Heart left ventricle (tissue), 16 donors: ENCODE results near the gene GRK5. TPM values are rescaled to one million over a fixed set of nuclear protein-coding genes. Genes with fewer than 3 reads are reported as not detected.

Experiments used
- ATAC-seq, 4 donors: fragments of 200-7000 bp; cut with Tn5 transposase; one replicate each; pipeline ENCODE4 v1.9.1; 2020 to 2022; ENCODE audit warnings: moderate library complexity in 4 of 4, mild to moderate bottlenecking in 3 of 4, moderate number of reproducible peaks in 1 of 4
- DNase-seq, 5 donors: peaks; one replicate each; pipeline ENCODE4 v3.0.0-alpha.2; 2020
- H3K27ac ChIP-seq, 12 donors: fragments of 200-600 bp; sonication (generic) in 4 of 12; one replicate each; pipeline versions ENCODE4 v1.5.0 to v1.8.0; 2016 to 2022; ENCODE audit warnings: mild to moderate bottlenecking in 2 of 12
- H3K27me3 ChIP-seq, 9 donors: fragments of 200-600 bp; sonication (generic) in 2 of 9; one replicate each; pipeline versions ENCODE4 v1.5.1 to v1.8.0; 2016 to 2022; ENCODE audit warnings: mild to moderate bottlenecking in 3 of 9
- H3K36me3 ChIP-seq, 9 donors: fragments of 200-600 bp; sonication (generic) in 2 of 9; one replicate each; pipeline versions ENCODE4 v1.5.0 to v1.8.0; 2018 to 2022; ENCODE audit warnings: mild to moderate bottlenecking in 2 of 9
- H3K4me1 ChIP-seq, 12 donors: fragments of 200-600 bp; sonication (generic) in 4 of 12; one replicate each; pipeline versions ENCODE4 v1.5.0 to v1.8.0; 2016 to 2022; ENCODE audit warnings: mild to moderate bottlenecking in 3 of 12
- H3K4me3 ChIP-seq, 12 donors: fragments of 200-600 bp; sonication (generic) in 4 of 12; one replicate each; pipeline versions ENCODE4 v1.5.0 to v1.8.0; 2017 to 2022; ENCODE audit warnings: mild to moderate bottlenecking in 9 of 12, moderate library complexity in 4 of 12
- H3K9me3 ChIP-seq, 12 donors: fragments of 200-600 bp; sonication (generic) in 4 of 12; one replicate each; pipeline versions ENCODE4 v1.5.0 to v1.8.0; 2016 to 2022; ENCODE audit warnings: mild to moderate bottlenecking in 1 of 12
- POLR2A ChIP-seq, 2 donors: fragments of 450-650 bp; IDR thresholded peaks; one replicate each; pipeline ENCODE4 v1.6.1; 2017; ENCODE audit warnings: antibody characterized with exemption in 2 of 2, mild to moderate bottlenecking in 2 of 2, moderate library complexity in 2 of 2
- WGBS, 4 donors: extraction: QIAGEN DNeasy Blood & Tissue Kit in 2 of 4; methylation state at CpG; one replicate each; pipeline versions ENCODE4 v1.1.5 to v1.1.7; 2013 to 2018; 5-methylcytosine and 5-hydroxymethylcytosine counted together
- intact Hi-C, 10 donors: fragments of 100-400 bp; cut with DNase I; formaldehyde crosslinking; loops; one replicate each; pipeline versions ENCODE4 v1.11.1 to v1.14.2; 2022
- polyA plus RNA-seq, 2 donors: library from polyadenylated mRNA; stranded (reverse); fragments of 200-250 nt; gene quantifications; one replicate each; pipeline ENCODE4 v1.2.3, GENCODE V29; 2013
- total RNA-seq, 9 donors: library from RNA; depleted of rRNA in 2 of 9; stranded (reverse); fragments of >200 nt in 2 of 9; fragmentation: NEBNext Ultra II Directional in 3 of 9; extraction: Animal tissue kit (Norgen Biotek cat#: 25700) in 3 of 9; gene quantifications; one replicate each; pipeline versions ENCODE4 v1.1.0 to v1.2.4, GENCODE V29; 2016 to 2023
- TF ChIP-seq, protein P1 (sequence below), 12 donors: fragments of 200-600 bp; sonication (generic) in 4 of 12; IDR thresholded peaks; one replicate each; pipeline versions ENCODE4 v1.5.0 to v1.8.0; 2018 to 2022; ENCODE audit warnings: antibody characterized with exemption in 12 of 12, mild to moderate bottlenecking in 5 of 12
- donor health status: ischemic (EF 13 %, LVEDD 7.1; RV severe dilation, severe dysfunction).
- donor health status: healthy with polysubstance abuse.
- donor health status: DM: no; HTN: yes; CAD: no.
- donor health status: DM: no; HTN: no; CAD: no.
- donor health status: ischemic (EF 25% LVEDD 6.9; RV normal size, moderate dysfunction).
- donor health status: ischemic (EF 25% LVEDD 5.7; RV mildly dilated, moderate dysfunction).
- donor health status: healthy.
- donor health status: DM: yes; HTN: yes; CAD: no.
- donor health status: ischemic (EF 35%, LVEDD 5.7; RV mildly dilated, moderate dysfunction).
- donor health status: nonischemic (EF 11% LVEDD 7.7; RV severe dilation, severe dysfunction).
- donor health status: DM: yes; HTN: yes; CAD: no.
- donor health status: PGD.
- donor health status: ischemic (EF 29% LVEDD 5.4; RV normal size, mild dysfunction).
- donor health status: nonischemic (EF 23%, LVEDD 6.1; RV moderate dilation, normal function).

The GRK5 gene
- total and polyA plus RNA-seq, 11 donors = 13.1 to 58.0 (median 30.2) TPM

GRCh38 chr10:119361037-119361436 is 153.7 kb downstream of the GRK5 start:
- intact Hi-C loops = loop anchor here in 1 of 10 donors (5.0 kb wide), 1 partner anchor 51 kb away; no protein-coding TSS in a partner anchor
- TF ChIP-seq, protein P1, sequence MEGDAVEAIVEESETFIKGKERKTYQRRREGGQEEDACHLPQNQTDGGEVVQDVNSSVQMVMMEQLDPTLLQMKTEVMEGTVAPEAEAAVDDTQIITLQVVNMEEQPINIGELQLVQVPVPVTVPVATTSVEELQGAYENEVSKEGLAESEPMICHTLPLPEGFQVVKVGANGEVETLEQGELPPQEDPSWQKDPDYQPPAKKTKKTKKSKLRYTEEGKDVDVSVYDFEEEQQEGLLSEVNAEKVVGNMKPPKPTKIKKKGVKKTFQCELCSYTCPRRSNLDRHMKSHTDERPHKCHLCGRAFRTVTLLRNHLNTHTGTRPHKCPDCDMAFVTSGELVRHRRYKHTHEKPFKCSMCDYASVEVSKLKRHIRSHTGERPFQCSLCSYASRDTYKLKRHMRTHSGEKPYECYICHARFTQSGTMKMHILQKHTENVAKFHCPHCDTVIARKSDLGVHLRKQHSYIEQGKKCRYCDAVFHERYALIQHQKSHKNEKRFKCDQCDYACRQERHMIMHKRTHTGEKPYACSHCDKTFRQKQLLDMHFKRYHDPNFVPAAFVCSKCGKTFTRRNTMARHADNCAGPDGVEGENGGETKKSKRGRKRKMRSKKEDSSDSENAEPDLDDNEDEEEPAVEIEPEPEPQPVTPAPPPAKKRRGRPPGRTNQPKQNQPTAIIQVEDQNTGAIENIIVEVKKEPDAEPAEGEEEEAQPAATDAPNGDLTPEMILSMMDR (IDR thresholded peaks at IDR 0.05) = no peak
- no peak for TF ChIP-seq POLR2A (IDR thresholded peaks at IDR 0.05)
- H3K4me1 ChIP-seq = peaks cover 3 to 82% (median 48%) of the 10 kb centered on the region in 12 donors
- no peaks in the 10 kb centered on the region for H3K27me3 ChIP-seq
- H3K9me3 ChIP-seq = peaks cover 0 to 5% (median 2%) of the 10 kb centered on the region in 12 donors
- H3K36me3 ChIP-seq = peaks cover 0 to 2% (median 0%) of the 10 kb centered on the region in 9 donors
- 92 to 94% (median 93%) methylated on average over 10 of the region's 10 CpGs for WGBS, 4 donors
- H3K4me3 ChIP-seq = no peak overlapping the region
- peak overlapping the region in 11 of 12 donors; percentile 31 to 67 (median 47) for H3K27ac ChIP-seq
- DNase-seq = peak in 1 of 5 donors; percentile 14
- no peak for ATAC-seq

GRCh38 chr10:119362122-119362521 is 154.8 kb downstream of the GRK5 start:
- WGBS, 4 donors = 65 to 74% (median 69%) methylated on average over 3 of the region's 3 CpGs
- Histone ChIP-seq H3K27ac (peak overlapping the region in 11 of 12 donors; percentile 10 to 90 (median 47)), H3K27me3 (no peaks in the 10 kb centered on the region), H3K36me3 (peaks cover 0 to 2% (median 0%) of the 10 kb centered on the region in 9 donors), H3K9me3 (no peaks in the 10 kb centered on the region), H3K4me3 (no peak overlapping the region), H3K4me1 (peaks cover 3 to 83% (median 49%) of the 10 kb centered on the region in 12 donors)
- ATAC-seq (peak in 2 of 4 donors; percentile 6 to 9), DNase-seq (peak in 2 of 5 donors; percentile 46 to 49)
- intact Hi-C loops = loop anchor here in 1 of 10 donors (5.0 kb wide), 1 partner anchor 50 kb away; no protein-coding TSS in a partner anchor
- TF ChIP-seq, protein P1 (IDR thresholded peaks at IDR 0.05) = no peak
- no peak for TF ChIP-seq POLR2A (IDR thresholded peaks at IDR 0.05)

GRCh38 chr10:119364645-119365600 is 157.6 kb downstream of the GRK5 start:
- peak overlapping the region in 10 of 12 donors; percentile 12 to 90 (median 42) for H3K27ac ChIP-seq
- ATAC-seq (no peak), DNase-seq (peak in 1 of 5 donors; percentile 29)
- WGBS, 4 donors = 63 to 74% (median 71%) methylated on average over 11 of the region's 11 CpGs
- peaks cover 0 to 2% (median 0%) of the 10 kb centered on the region in 9 donors for H3K36me3 ChIP-seq
- no peak overlapping the region for H3K4me3 ChIP-seq
- intact Hi-C loops = loop anchor here in 1 of 10 donors (5.0 kb wide), 1 partner anchor 47 kb away; no protein-coding TSS in a partner anchor
- TF ChIP-seq POLR2A (IDR thresholded peaks at IDR 0.05) = no peak
- TF ChIP-seq, protein P1 (IDR thresholded peaks at IDR 0.05) = no peak
- no peaks in the 10 kb centered on the region for H3K9me3 ChIP-seq
- no peaks in the 10 kb centered on the region for H3K27me3 ChIP-seq
- H3K4me1 ChIP-seq = peaks cover 9 to 92% (median 60%) of the 10 kb centered on the region in 12 donors
